ENCODE measurements around the gene UBE2A. TPM values are rescaled to one million over a fixed set of nuclear protein-coding genes. Genes with fewer than 3 reads are reported as not detected.
A peak's percentile ranks its signal among the peaks of the same experiment; 100 is the strongest.

UBE2A gene
- total and polyA plus RNA-seq, 2 donors from 2014 or later, result 50.5 to 51.3 TPM

GRCh38 chrX:119624417-119624816 lies 50.1 kb downstream of the UBE2A start:
- no peak for FAIRE-seq
- no peak for TF ChIP-seq CTCF (IDR thresholded peaks at IDR 0.05; ENCODE audit: borderline replicate concordance, extremely low read depth, insufficient read depth)
- no peaks in the 10 kb centered on the region for H3K36me3 ChIP-seq (ENCODE audit: control insufficient read depth in 2 of 3, insufficient read depth in 3 of 3, low read length in 3 of 3)

GRCh38 chrX:119624951-119625668 lies 50.7 kb downstream of the UBE2A start:
- peaks cover 0 to 7% (median 0%) of the 10 kb centered on the region in 3 donors for H3K4me1 ChIP-seq (ENCODE audit: control insufficient read depth in 2 of 3, insufficient read depth in 2 of 3, low read depth in 1 of 3, low read length in 3 of 3)
- H3K27me3 ChIP-seq (ENCODE audit: control insufficient read depth, insufficient read depth, low read length), result no peaks in the 10 kb centered on the region
- DNase-seq (peak in 1 of 5 donors; percentile 3), FAIRE-seq (no peak)
- no peak overlapping the region for H3K9ac ChIP-seq (ENCODE audit: low read length in 3 of 3)
- H3K36me3 ChIP-seq (ENCODE audit: control insufficient read depth in 2 of 3, insufficient read depth in 3 of 3, low read length in 3 of 3), result no peaks in the 10 kb centered on the region
- H3K4me3 ChIP-seq (ENCODE audit: low read length in 3 of 3), result no peak overlapping the region
- H3K27ac ChIP-seq (ENCODE audit: low read depth in 2 of 2, low read length in 2 of 2), result no peak overlapping the region
- H3K9me3 ChIP-seq (ENCODE audit: control insufficient read depth in 2 of 3, insufficient read depth in 1 of 3, low read length in 3 of 3), result no peaks in the 10 kb centered on the region
- no peak for TF ChIP-seq CTCF (IDR thresholded peaks at IDR 0.05; ENCODE audit: borderline replicate concordance, extremely low read depth, insufficient read depth)
- intact Hi-C loops (cut with DNase I), result no loop called here

More at GRCh38 chrX:119624417-119624816, 50.1 kb downstream of the UBE2A start:
- peaks cover 0 to 7% (median 0%) of the 10 kb centered on the region in 3 donors for H3K4me1 ChIP-seq (ENCODE audit: control insufficient read depth in 2 of 3, insufficient read depth in 2 of 3, low read depth in 1 of 3, low read length in 3 of 3)
- intact Hi-C loops (cut with DNase I), result no loop called here
- H3K27me3 ChIP-seq (ENCODE audit: control insufficient read depth, insufficient read depth, low read length), result no peaks in the 10 kb centered on the region
- H3K9me3 ChIP-seq (ENCODE audit: control insufficient read depth in 2 of 3, insufficient read depth in 1 of 3, low read length in 3 of 3), result no peaks in the 10 kb centered on the region
- no peak overlapping the region for H3K27ac ChIP-seq (ENCODE audit: low read depth in 2 of 2, low read length in 2 of 2)
- DNase-seq, result no peak
- H3K4me3 ChIP-seq (ENCODE audit: low read length in 3 of 3), result no peak overlapping the region
- H3K9ac ChIP-seq (ENCODE audit: low read length in 3 of 3), result no peak overlapping the region

- TF ChIP-seq CTCF (IDR thresholded peaks at IDR 0.05; ENCODE audit: borderline replicate concordance, extremely low read depth, insufficient read depth), result no peak
- Histone ChIP-seq H3K4me3 (ENCODE audit: low read length in 3 of 3) (no peak overlapping the region), H3K36me3 (ENCODE audit: control insufficient read depth in 2 of 3, insufficient read depth in 3 of 3, low read length in 3 of 3) (no peaks in the 10 kb centered on the region), H3K27me3 (ENCODE audit: control insufficient read depth, insufficient read depth, low read length) (no peaks in the 10 kb centered on the region), H3K4me1 (ENCODE audit: control insufficient read depth in 2 of 3, insufficient read depth in 2 of 3, low read depth in 1 of 3, low read length in 3 of 3) (peaks cover 0 to 7% (median 0%) of the 10 kb centered on the region in 3 donors), H3K9me3 (ENCODE audit: control insufficient read depth in 2 of 3, insufficient read depth in 1 of 3, low read length in 3 of 3) (no peaks in the 10 kb centered on the region), H3K27ac (ENCODE audit: low read depth in 2 of 2, low read length in 2 of 2) (no peak overlapping the region), H3K9ac (ENCODE audit: low read length in 3 of 3) (no peak overlapping the region)
- intact Hi-C loops (cut with DNase I), result no loop called here
- FAIRE-seq, result no peak
- no peak for DNase-seq
Measured at GRCh38 chrX:119625843-119626242, 51.5 kb downstream of the UBE2A start.

Other genes starting within 250 kb of the UBE2A start
- 15.5 TPM for gene SLC25A43, start 175.2 kb upstream of the UBE2A start, total RNA-seq
- 10.1 TPM for gene SLC25A43, start 175.2 kb upstream of the UBE2A start, polyA plus RNA-seq (ENCODE audit: insufficient read depth, low read depth, low replicate concordance)
- gene SLC25A5, start 106.1 kb upstream of the UBE2A start, total RNA-seq, result 224 TPM
- gene SLC25A5, start 106.1 kb upstream of the UBE2A start, polyA plus RNA-seq (ENCODE audit: insufficient read depth, low read depth, low replicate concordance), result 850 TPM
- gene STEEP1, start 9.2 kb upstream of the UBE2A start, total RNA-seq, result 24.2 TPM
- gene STEEP1, start 9.2 kb upstream of the UBE2A start, polyA plus RNA-seq (ENCODE audit: insufficient read depth, low read depth, low replicate concordance), result 23.7 TPM
- 9.0 TPM for gene NKRF, start 31.9 kb downstream of the UBE2A start, total RNA-seq
- gene NKRF, start 31.9 kb downstream of the UBE2A start, polyA plus RNA-seq (ENCODE audit: insufficient read depth, low read depth, low replicate concordance), result 5.7 TPM
- gene SEPTIN6, start 118.6 kb downstream of the UBE2A start, total RNA-seq, result 40.1 TPM
- gene SEPTIN6, start 118.6 kb downstream of the UBE2A start, polyA plus RNA-seq (ENCODE audit: insufficient read depth, low read depth, low replicate concordance), result 32.4 TPM
- gene SOWAHD, start 184.0 kb downstream of the UBE2A start, total RNA-seq, result 1.3 TPM
- 0.92 TPM for gene SOWAHD, start 184.0 kb downstream of the UBE2A start, polyA plus RNA-seq (ENCODE audit: insufficient read depth, low read depth, low replicate concordance)
- gene RPL39, start 217.1 kb downstream of the UBE2A start, total RNA-seq, result 1,212 TPM
- gene RPL39, start 217.1 kb downstream of the UBE2A start, polyA plus RNA-seq (ENCODE audit: insufficient read depth, low read depth, low replicate concordance), result 2,663 TPM